Cerebellar nuclear complex (tissue), 1 donor: ENCODE data around the gene HERC3.

Experiments used
- DNase-seq, 2 experiments: peaks; one replicate each; lab custom pipeline; 2025; lab: John Stamatoyannopoulos, UW

HERC3 gene

GRCh38 chr4:88591787-88592599 is at the start of gene HERC3:
Gene HERC3, plus strand, starts transcription at chr4:88592480. Its CDS starts 13,344 bp downstream, at chr4:88605824.
- DNase-seq, result peak; percentile 45 to 87

GRCh38 chr4:88549815-88550214 is 42.5 kb upstream of the HERC3 start:
- DNase-seq, result no peak

- no peak for DNase-seq
Measured at GRCh38 chr4:88567591-88567990, 24.7 kb upstream of the HERC3 start.

DNA sequence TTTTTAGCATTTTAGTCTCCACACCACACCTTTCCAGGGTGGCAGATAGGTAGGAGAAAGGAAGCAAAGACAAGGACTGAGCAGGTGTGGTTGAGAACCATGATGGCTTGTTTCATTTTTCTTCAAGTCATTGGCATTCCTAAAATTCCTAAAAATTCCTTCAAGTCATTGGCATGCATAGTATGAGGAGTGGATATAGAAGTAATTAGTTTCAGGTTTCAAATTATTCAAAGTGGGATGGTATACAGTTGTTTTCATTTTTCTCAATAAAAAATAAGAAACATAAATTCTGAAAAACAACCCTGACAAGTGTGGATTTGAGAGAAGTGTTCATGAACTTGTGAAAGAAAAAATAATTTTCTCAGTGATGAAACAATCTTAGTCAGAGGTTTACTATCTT is 22.3 kb upstream of the HERC3 start:
- DNase-seq, result no peak

GRCh38 chr4:88573276-88573980 is 18.9 kb upstream of the HERC3 start:
- no peak for DNase-seq

DNA sequence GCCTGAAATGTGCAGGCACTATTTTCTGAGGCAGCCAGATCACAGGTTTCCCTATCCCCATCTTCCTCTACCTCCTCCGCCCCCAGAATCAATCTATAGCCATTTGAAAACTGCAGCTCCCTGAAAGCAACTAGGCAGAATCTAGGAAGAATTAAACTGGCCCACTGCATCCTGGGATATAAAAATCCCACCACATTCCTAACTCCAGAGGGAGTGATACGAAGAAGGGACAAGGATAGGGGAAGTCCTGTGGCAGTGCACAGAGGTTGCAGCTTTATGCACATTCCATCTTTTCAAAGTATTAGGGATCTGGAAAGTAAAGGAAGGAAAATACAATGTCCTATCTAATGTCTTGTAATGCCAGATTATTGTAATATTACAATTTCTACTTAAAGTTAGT is 18.3 kb upstream of the HERC3 start:
- no peak for DNase-seq

- DNase-seq, result no peak
Measured at GRCh38 chr4:88575186-88575585, 17.1 kb upstream of the HERC3 start.

- DNase-seq, result no peak
Measured at GRCh38 chr4:88582493-88582892, 9.8 kb upstream of the HERC3 start.

- peak; percentile 60 to 64 for DNase-seq
Measured at GRCh38 chr4:88583631-88584470, 8.4 kb upstream of the HERC3 start.

- no peak for DNase-seq
Measured at GRCh38 chr4:88584471-88584900, 7.8 kb upstream of the HERC3 start.

GRCh38 chr4:88585917-88586316 is 6.4 kb upstream of the HERC3 start:
- DNase-seq, result no peak

GRCh38 chr4:88587306-88587705 is 5.0 kb upstream of the HERC3 start:
- DNase-seq, result no peak

- no peak for DNase-seq
Measured at GRCh38 chr4:88592600-88593448, 544 bp downstream of the HERC3 start.

- no peak for DNase-seq
Measured at GRCh38 chr4:88597970-88598660, 5.8 kb downstream of the HERC3 start.

DNA sequence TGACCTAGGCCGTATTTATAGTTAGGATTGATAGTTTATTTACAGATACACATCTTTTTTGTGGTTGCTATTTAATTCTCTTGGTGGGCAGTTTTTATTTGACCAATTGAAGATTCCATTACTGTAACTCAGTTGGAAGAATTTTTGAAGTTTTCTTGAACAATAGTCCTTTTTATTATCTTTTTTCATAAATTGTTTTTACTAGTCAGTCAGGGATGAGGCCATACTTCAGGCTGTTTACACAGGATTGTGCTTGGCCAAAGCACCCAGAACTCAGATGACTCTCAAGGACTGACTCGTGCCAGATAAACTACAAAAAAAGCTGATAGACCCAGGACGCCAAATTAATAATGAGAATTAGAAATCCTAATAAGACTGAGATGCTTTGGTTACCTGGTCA is 7.0 kb downstream of the HERC3 start:
- DNase-seq, result no peak

DNA sequence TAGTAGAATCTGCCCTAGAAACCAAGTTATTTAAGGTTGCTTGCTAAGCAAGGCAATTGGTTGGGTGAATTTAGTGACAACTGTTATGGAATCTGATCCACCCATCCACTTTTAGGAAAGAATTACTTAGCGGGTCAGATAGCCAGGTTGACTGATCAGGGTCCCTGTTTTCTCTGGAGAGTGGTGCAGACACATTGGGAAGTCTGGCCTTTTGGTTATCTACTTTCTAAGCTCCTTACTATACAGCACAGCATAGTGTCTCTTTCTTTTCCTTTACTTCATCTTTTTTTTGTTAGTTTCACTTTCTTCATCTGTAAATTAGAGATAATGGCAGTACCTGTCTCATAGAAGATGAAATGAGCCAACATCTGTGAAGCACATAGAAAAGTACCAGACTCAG is 7.4 kb downstream of the HERC3 start:
- DNase-seq, result no peak

DNA sequence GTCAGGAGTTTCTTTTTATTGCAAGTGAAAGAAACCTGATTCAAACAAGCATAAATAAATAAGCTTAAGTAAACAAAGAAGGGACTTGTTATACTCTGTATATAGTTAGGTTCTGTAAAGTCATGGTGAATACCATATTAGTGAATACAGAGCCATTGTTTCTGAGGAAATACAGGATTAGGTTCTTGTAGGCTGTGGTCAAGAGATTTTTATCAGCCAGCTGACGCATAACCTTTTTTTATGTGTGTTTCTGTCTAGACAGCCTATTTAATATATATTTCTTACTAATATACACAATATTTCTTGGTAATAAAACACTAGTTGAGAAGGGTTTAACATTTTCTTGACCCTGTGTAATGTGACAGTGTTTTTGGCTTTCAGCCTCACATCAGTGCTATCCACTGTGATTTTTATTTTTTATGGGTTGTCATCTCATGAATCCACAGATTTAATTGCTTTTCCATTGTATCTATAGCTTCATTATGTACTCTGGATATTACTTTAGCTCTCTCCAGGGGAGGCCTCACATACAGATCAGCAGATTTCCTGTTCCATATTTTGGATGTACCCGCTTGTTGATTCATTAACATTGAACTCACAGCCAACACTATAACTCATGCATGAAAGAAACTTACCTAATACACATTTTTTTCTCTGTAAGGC is 8.0 kb downstream of the HERC3 start:
- no peak for DNase-seq

GRCh38 chr4:88604978-88605678 is 12.8 kb downstream of the HERC3 start:
- no peak for DNase-seq

DNA sequence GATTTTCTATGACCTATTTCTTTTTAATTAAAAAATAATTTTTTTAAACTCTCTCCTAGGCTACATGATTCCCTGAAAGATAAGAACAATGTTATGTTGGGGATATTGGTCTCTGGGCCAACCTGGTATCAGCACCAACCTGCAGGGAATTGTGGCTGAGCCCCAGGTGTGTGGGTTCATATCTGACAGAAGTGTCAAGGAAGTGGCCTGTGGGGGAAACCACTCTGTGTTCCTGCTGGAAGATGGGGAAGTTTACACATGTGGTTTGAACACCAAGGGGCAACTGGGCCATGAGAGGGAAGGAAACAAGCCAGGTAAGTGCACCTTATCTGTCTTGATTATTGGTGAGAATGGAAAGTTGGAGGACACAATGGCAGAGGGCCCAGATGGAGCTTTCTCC is 13.5 kb downstream of the HERC3 start:
- DNase-seq, result no peak

GRCh38 chr4:88606832-88607231 is 14.6 kb downstream of the HERC3 start:
- no peak for DNase-seq
